GM12875 (cell line): ENCODE results near the gene ZFHX3.

Experiments
- H3K4me3 ChIP-seq: one replicate; pipeline ENCODE4 v1.5.1; 2011; ENCODE audit warnings: low read depth, low read length, control low read depth
- TF ChIP-seq, protein P1 (sequence below): IDR thresholded peaks from 2 replicates; pipeline ENCODE4 v1.5.1; 2011; ENCODE audit warnings: low read depth, mild to moderate bottlenecking, control low read depth, inconsistent platforms, low read length, moderate library complexity, borderline replicate concordance; ENCODE audit not compliant: insufficient read depth

ZFHX3 gene

GRCh38 chr16:72948238-72948829 is 99.6 kb downstream of the ZFHX3 start:
- H3K4me3 ChIP-seq = no peak overlapping the region
- TF ChIP-seq, protein P1, sequence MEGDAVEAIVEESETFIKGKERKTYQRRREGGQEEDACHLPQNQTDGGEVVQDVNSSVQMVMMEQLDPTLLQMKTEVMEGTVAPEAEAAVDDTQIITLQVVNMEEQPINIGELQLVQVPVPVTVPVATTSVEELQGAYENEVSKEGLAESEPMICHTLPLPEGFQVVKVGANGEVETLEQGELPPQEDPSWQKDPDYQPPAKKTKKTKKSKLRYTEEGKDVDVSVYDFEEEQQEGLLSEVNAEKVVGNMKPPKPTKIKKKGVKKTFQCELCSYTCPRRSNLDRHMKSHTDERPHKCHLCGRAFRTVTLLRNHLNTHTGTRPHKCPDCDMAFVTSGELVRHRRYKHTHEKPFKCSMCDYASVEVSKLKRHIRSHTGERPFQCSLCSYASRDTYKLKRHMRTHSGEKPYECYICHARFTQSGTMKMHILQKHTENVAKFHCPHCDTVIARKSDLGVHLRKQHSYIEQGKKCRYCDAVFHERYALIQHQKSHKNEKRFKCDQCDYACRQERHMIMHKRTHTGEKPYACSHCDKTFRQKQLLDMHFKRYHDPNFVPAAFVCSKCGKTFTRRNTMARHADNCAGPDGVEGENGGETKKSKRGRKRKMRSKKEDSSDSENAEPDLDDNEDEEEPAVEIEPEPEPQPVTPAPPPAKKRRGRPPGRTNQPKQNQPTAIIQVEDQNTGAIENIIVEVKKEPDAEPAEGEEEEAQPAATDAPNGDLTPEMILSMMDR = no peak

DNA sequence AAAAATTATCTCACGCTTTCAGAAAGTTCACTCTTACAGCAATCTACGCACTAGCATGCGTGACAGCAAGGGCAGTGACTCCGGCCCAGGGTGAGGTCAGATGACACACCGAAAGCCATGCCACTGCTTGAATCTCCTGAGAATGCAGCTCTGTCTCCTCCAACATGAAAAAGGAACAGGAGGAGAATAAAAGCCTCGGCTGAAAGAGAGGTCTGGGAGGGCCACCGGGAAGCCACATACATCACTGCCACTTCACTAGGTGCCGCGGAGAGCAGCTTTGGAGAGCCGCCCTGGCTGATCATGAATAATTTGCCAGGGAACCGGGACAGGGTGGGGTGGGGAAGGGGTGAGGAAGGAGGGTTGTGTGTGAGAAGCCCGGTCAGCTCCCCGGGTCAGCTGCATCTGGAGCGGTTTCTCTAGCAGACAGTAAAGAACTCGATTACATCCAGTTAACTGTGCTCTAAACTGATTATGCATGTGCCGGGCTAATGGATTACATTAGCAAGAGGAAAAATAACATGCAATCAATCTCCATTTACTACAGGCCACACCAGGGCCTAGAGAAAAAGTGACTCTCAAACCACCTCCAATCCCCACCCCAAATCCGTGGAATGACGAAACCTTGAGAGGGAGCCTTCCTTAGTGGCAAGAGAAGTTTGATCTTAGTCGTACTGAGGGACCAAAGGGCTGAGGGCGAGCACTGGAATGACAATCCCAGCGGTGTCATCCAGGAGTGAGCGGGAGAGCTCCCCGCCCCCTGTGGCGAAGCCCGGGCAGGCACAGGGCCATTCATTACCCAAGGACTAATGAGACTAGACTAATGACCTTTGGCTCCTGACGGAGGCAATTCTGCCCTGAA is 100.3 kb downstream of the ZFHX3 start:
- H3K4me3 ChIP-seq = no peak overlapping the region
- TF ChIP-seq, protein P1 = no peak

GRCh38 chr16:72946474-72947194 is 101.3 kb downstream of the ZFHX3 start:
- TF ChIP-seq, protein P1 = no peak
- no peak overlapping the region for H3K4me3 ChIP-seq

- no peak overlapping the region for H3K4me3 ChIP-seq
- TF ChIP-seq, protein P1 = no peak
Observed at GRCh38 chr16:72946063-72946462, 101.9 kb downstream of the ZFHX3 start.

- no peak overlapping the region for H3K4me3 ChIP-seq
- TF ChIP-seq, protein P1 = no peak
Observed at GRCh38 chr16:72945611-72946010, 102.3 kb downstream of the ZFHX3 start.

- TF ChIP-seq, protein P1 = no peak
- no peak overlapping the region for H3K4me3 ChIP-seq
Observed at GRCh38 chr16:72944757-72945485, 103.0 kb downstream of the ZFHX3 start.
